HG03342 (cell line): ENCODE results near the gene DNAJC6.
"Not testable (repeated sequence)": the region's sequence is repeated elsewhere in the genome, so short reads cannot be mapped to it uniquely, and the experiment has no call there.

Experiments
- ATAC-seq: cut with Tn5 transposase; IDR thresholded peaks from one replicate; pipeline ENCODE4 v1.9.1; 2021; ENCODE audit warnings: mild to moderate bottlenecking, moderate library complexity; ENCODE audit not compliant: unreplicated experiment

The DNAJC6 gene

DNA sequence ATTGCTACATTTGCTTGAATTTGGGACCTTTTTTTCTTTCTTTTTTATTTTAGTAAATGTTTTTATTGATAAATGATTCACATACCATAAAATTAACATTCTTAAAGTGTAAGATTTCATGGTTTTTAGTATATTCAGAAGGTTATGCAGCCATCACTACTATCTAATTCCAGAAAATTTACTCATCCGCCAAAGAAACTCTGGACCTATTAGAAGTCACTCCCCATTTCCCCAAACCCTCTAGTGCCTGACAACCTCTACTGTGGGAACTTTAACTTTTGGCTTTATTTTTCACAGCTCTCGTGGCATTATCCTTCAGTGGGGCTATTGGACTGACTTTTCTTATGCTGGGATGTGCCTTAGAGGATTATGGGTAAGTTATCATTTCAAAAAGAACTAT lies 115.7 kb downstream of the DNAJC6 start:
- ATAC-seq, result no peak

DNA sequence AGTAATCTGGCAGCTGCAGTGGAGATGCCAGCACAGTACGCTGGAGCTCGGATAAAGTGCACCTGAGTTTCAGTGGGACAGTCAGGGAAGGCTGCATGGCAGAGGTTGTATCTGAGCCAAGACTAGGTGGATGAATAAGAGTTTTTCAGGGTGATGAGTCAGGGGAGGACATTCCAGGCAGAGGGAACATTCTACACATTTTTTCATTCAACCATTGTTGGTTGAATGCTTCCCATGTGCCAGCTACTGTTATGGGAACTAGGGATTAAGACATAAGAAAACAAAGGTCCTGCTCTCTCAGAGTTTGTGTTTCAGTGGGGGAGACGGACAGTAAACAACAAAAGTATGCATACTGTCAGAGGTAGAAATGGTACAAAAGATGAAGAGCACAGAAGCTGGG lies 116.4 kb downstream of the DNAJC6 start:
- no peak for ATAC-seq

GRCh38 chr1:65429078-65429477 lies 119.7 kb downstream of the DNAJC6 start:
- no peak for ATAC-seq

- ATAC-seq, result no peak
Measured at GRCh38 chr1:65429806-65430205, 120.5 kb downstream of the DNAJC6 start.

- ATAC-seq, result peak; percentile 70
Measured at GRCh38 chr1:65431111-65431705, 121.9 kb downstream of the DNAJC6 start.

GRCh38 chr1:65432918-65433317 lies 123.6 kb downstream of the DNAJC6 start:
- ATAC-seq, result no peak

DNA sequence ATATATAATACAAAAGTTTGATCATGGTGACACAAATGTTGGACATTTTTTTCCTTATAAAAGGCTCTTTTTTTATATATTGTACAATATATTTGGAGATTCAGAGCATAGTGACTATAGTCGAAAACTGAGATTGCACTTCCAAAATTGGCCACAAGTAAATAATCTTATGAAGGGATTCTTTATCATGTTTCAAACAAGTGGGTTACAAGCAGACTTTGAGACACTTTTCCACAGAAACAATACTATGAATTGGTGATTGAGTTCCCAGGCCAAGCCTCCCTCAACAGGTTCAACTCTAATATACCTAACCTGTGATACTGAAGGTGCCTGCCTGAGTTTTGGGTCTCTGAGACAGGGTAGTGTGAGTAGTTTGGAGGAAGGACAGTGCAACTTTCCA lies 124.9 kb downstream of the DNAJC6 start:
- ATAC-seq, result no peak

DNA sequence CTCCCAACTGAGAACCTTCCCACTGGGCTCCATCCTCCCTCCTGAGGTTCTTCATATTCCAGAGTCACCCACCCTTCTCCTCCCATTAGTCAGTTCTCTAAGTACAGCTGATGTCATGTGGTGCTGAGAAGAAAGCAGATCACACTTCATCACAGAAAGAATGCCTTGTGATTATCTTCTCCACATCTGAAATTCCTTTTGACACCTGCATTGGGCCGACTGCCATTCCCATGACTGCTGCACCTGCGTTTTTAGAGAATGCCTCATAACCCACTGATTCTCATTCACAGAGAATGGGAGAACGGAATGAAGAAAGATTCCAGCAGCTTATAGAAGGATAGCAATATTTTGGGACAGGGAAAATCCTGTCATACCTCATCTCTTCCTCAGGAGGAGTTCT lies 125.4 kb downstream of the DNAJC6 start:
- no peak for ATAC-seq

DNA sequence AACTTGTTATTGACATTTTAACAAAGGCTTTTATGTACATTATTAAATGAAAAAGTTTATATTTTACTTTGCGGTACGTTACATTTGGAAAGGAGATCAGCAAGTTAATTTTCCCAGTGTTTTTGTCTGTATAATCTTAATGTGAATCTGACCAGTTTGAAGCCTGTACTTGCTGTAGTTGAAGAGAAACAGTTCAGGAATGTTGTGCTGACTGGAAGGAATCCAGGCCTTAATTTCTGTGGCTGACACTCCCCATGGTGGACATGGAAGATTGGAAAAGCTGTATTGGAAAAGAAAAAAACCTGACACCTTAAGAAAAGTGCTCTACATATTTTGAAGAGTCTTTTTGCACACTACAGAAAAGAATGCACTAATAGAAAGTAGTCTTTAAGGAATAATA lies 126.6 kb downstream of the DNAJC6 start:
- ATAC-seq, result no peak

- ATAC-seq, result no peak
Measured at GRCh38 chr1:65437616-65438015, 128.3 kb downstream of the DNAJC6 start.

GRCh38 chr1:65440322-65440900 lies 131.1 kb downstream of the DNAJC6 start:
- ATAC-seq, result no peak

GRCh38 chr1:65440915-65441314 lies 131.6 kb downstream of the DNAJC6 start:
- no peak for ATAC-seq

GRCh38 chr1:65441464-65441863 lies 132.1 kb downstream of the DNAJC6 start:
- ATAC-seq, result no peak

- no peak for ATAC-seq
Measured at GRCh38 chr1:65442442-65442841, 133.1 kb downstream of the DNAJC6 start.

- ATAC-seq, result no peak
Measured at GRCh38 chr1:65443647-65444046, 134.3 kb downstream of the DNAJC6 start.

GRCh38 chr1:65444128-65444640 lies 134.8 kb downstream of the DNAJC6 start:
- ATAC-seq, result no peak

GRCh38 chr1:65445837-65446236 lies 136.5 kb downstream of the DNAJC6 start:
- no peak for ATAC-seq

DNA sequence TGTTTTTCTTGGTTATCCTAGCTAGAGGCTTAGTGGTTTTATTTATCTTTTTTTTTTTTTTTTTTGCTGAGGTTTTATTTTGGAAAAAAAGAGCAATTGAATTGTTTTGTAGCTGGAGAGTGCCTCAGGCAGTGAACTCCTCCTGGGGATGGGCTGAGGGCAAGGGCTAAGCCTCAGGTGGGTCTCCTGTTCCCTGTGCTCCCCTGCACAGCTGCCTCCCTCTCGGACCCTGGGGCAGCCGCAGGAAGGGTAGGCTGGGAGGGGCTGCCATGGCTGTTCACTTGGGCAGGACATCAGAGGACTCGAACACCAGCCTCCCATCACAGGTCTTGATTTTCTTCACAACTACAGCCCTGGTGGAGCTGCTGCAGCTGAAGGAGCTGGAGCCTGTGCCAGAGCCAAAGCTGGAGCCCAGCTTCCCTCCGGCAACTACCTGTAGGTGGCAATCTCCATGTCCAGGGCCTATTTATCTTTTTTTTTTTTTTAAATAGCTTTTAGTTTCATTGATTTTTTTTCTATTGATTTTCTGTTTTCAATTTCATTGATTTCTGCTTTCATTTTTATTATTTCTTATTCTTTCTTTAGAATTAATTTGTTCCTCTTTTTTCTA lies 140.0 kb downstream of the DNAJC6 start:
- no peak for ATAC-seq

DNA sequence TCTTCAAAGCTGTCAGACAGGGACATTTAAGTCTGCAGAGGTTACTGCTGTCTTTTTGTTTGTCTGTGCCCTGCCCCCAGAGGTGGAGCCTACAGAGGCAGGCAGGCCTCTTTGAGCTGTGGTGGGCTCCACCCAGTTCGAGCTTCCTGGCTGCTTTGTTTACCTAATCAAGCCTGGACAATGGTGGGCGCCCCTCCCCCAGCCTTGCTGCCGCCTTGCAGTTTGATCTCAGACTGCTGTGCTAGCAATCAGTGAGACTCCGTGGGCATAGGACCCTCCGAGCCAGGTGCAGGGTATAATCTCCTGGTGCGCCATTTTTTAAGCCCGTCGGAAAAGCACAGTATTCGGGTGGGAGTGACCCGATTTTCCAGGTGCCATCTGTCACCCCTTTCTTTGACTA lies 146.3 kb downstream of the DNAJC6 start:
- not testable (repeated sequence) for ATAC-seq

- no peak for ATAC-seq
Measured at GRCh38 chr1:65456481-65456880, 147.1 kb downstream of the DNAJC6 start.

DNA sequence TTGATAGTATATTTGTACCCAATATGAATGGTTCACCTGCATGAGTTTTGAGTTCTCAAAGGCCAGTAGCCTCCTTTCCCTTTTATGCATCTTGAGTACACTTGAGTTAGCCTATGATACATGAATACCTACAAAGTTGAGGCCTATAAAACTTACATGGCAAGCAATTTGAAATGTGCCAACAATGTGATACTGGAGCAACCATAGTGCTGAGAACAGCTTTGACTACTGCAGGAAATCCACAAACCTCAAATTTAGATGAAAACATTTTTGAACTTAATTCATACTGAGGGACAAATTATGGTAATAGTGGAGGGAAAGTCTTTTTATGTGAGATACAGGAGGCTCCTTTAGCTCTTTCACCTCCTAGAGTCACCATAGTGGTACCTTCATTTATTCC lies 148.5 kb downstream of the DNAJC6 start:
- ATAC-seq, result no peak

GRCh38 chr1:65458730-65459396 lies 149.5 kb downstream of the DNAJC6 start:
- ATAC-seq, result peak; percentile 24
